Osteocyte (in vitro differentiated cells): ENCODE results near the gene TAGLN. TPM values are rescaled to one million over a fixed set of nuclear protein-coding genes. Genes with fewer than 3 reads are reported as not detected.

Experiments
- DNase-seq: peaks from one replicate; pipeline ENCODE4 v3.0.0; 2021; ENCODE audit warnings: mixed read lengths; ENCODE audit not compliant: unreplicated experiment; ENCODE audit errors: extremely low spot score
- H3K27ac Mint-ChIP-seq: one replicate; pipeline ENCODE4 v1.8.0; 2021; ENCODE audit warnings: mild to moderate bottlenecking, mixed read lengths; ENCODE audit not compliant: unreplicated experiment
- H3K27me3 Mint-ChIP-seq: one replicate; pipeline ENCODE4 v1.8.0; 2021; ENCODE audit warnings: mixed read lengths; ENCODE audit not compliant: unreplicated experiment
- H3K36me3 Mint-ChIP-seq: one replicate; pipeline ENCODE4 v1.8.0; 2021; ENCODE audit warnings: mixed read lengths; ENCODE audit not compliant: unreplicated experiment
- H3K4me1 Mint-ChIP-seq: one replicate; pipeline ENCODE4 v1.8.0; 2021; ENCODE audit warnings: mixed read lengths; ENCODE audit not compliant: unreplicated experiment
- H3K4me3 Mint-ChIP-seq: one replicate; pipeline ENCODE4 v1.8.0; 2021; ENCODE audit warnings: mild to moderate bottlenecking, moderate library complexity, mixed read lengths; ENCODE audit not compliant: unreplicated experiment
- H3K9me3 Mint-ChIP-seq: one replicate; pipeline ENCODE4 v1.8.0; 2021; ENCODE audit warnings: mixed read lengths; ENCODE audit not compliant: unreplicated experiment
- total RNA-seq: library from RNA; stranded (reverse); gene quantifications from 2 replicates; pipeline ENCODE4 v1.2.1, GENCODE V29; 2021
- TF ChIP-seq, protein P1 (sequence below): fragments of 200-600 bp; sonication (generic); IDR thresholded peaks from 2 replicates; pipeline ENCODE4 v1.5.0; 2021; ENCODE audit warnings: antibody characterized with exemption, mild to moderate bottlenecking, moderate library complexity

TAGLN gene
- total RNA-seq, 1 donor from 2014 or later, result 711 TPM

GRCh38 chr11:117185736-117186430 is 13.3 kb upstream of the TAGLN start:
- Mint-ChIP-seq H3K36me3 (peaks cover 18% of the 10 kb centered on the region), H3K4me3 (no peak overlapping the region), H3K4me1 (peaks cover 3% of the 10 kb centered on the region), H3K27me3 (no peaks in the 10 kb centered on the region), H3K9me3 (no peaks in the 10 kb centered on the region), H3K27ac (no peak overlapping the region)
- no peak for DNase-seq
- TF ChIP-seq, protein P1, sequence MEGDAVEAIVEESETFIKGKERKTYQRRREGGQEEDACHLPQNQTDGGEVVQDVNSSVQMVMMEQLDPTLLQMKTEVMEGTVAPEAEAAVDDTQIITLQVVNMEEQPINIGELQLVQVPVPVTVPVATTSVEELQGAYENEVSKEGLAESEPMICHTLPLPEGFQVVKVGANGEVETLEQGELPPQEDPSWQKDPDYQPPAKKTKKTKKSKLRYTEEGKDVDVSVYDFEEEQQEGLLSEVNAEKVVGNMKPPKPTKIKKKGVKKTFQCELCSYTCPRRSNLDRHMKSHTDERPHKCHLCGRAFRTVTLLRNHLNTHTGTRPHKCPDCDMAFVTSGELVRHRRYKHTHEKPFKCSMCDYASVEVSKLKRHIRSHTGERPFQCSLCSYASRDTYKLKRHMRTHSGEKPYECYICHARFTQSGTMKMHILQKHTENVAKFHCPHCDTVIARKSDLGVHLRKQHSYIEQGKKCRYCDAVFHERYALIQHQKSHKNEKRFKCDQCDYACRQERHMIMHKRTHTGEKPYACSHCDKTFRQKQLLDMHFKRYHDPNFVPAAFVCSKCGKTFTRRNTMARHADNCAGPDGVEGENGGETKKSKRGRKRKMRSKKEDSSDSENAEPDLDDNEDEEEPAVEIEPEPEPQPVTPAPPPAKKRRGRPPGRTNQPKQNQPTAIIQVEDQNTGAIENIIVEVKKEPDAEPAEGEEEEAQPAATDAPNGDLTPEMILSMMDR, result no peak

DNA sequence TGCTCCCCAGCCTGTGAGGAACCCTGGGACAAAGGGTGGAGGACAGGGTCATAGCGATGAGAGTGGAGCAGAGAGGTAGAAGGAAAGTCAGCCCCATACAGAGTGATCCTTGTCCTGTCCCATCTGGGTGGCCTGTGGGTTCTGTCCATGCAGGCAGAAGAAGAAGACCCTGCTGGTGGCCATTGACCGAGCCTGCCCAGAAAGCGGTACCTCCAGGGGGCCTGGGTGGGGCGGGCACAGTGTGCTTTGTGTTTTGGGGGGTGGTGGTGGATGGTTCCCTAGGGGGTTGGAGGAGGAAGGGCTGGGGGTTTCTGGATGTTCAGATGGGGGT is 12.8 kb upstream of the TAGLN start:
- no peak for DNase-seq
- no peak overlapping the region for H3K27ac Mint-ChIP-seq
- TF ChIP-seq, protein P1, result no peak
- peaks cover 18% of the 10 kb centered on the region for H3K36me3 Mint-ChIP-seq
- H3K27me3 Mint-ChIP-seq, result no peaks in the 10 kb centered on the region
- no peaks in the 10 kb centered on the region for H3K9me3 Mint-ChIP-seq
- H3K4me1 Mint-ChIP-seq, result no peaks in the 10 kb centered on the region
- H3K4me3 Mint-ChIP-seq, result no peak overlapping the region

GRCh38 chr11:117187007-117187406 is 12.2 kb upstream of the TAGLN start:
- DNase-seq, result no peak
- TF ChIP-seq, protein P1, result no peak
- no peak overlapping the region for H3K27ac Mint-ChIP-seq

GRCh38 chr11:117187428-117187798 is 11.8 kb upstream of the TAGLN start:
- Mint-ChIP-seq H3K9me3 (no peaks in the 10 kb centered on the region), H3K4me3 (no peak overlapping the region), H3K4me1 (no peaks in the 10 kb centered on the region), H3K27ac (no peak overlapping the region), H3K27me3 (no peaks in the 10 kb centered on the region), H3K36me3 (peaks cover 24% of the 10 kb centered on the region)
- no peak for DNase-seq
- TF ChIP-seq, protein P1, result no peak

More at GRCh38 chr11:117187007-117187406, 12.2 kb upstream of the TAGLN start:
- Mint-ChIP-seq H3K9me3 (no peaks in the 10 kb centered on the region), H3K36me3 (peaks cover 22% of the 10 kb centered on the region), H3K4me3 (no peak overlapping the region), H3K27me3 (no peaks in the 10 kb centered on the region), H3K4me1 (no peaks in the 10 kb centered on the region)

GRCh38 chr11:117187799-117188481 is 11.2 kb upstream of the TAGLN start:
- H3K4me1 Mint-ChIP-seq, result no peaks in the 10 kb centered on the region
- H3K9me3 Mint-ChIP-seq, result no peaks in the 10 kb centered on the region
- H3K36me3 Mint-ChIP-seq, result peaks cover 28% of the 10 kb centered on the region
- no peaks in the 10 kb centered on the region for H3K27me3 Mint-ChIP-seq
- DNase-seq, result no peak
- H3K4me3 Mint-ChIP-seq, result no peak overlapping the region
- no peak overlapping the region for H3K27ac Mint-ChIP-seq
- TF ChIP-seq, protein P1, result no peak
